Activated CD4-positive, alpha-beta T cell treated with anti-CD3 and anti-CD28 coated beads, Interleukin-2, Interleukin-4, amounts not matched to agents 100 ng/mL and 50 ng/mL, durations not matched to agents 16 hours and 8 hours (primary cell): ENCODE results near the gene LRCH3.

ENCODE experiments used
- DNase-seq: peaks from one replicate; pipeline ENCODE4 v3.0.0-alpha.2; 2020; ENCODE audit warnings: low spot score

Gene LRCH3

DNA sequence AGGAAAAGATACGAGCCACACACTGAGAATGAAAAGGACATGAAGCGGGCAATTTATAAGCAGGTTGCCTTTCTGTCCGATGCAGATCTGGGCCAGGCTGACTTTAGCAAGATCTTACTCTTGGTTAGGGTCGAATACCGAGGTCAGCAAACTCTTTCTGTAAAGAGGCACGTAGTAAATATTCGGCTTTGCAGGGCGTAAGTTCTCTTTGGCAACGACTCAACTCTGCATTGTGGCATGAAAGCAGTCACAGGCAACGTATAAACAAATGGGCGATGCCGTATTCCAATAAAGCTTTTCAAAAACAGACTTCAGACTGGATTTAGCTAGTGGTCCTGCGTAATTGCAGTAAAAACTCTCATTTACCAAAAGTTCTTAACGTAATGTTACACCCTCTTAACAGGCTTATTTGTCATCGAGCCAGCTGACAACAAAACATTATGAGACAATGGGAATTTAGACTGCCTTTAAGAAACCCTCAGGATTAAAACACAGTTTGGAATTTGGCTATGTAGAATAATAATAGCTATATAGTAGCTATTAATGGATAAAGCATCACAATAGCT, 145.8 kb downstream of the LRCH3 start:
- no peak for DNase-seq
